Astrocyte (in vitro differentiated cells and primary cell): ENCODE data around the gene AMH. TPM values are rescaled to one million over a fixed set of nuclear protein-coding genes. Genes with fewer than 3 reads are reported as not detected.

ENCODE experiments used
- DNase-seq: peaks from one replicate; pipeline ENCODE4 v3.0.0-alpha.2; 2010; ENCODE audit warnings: low read depth
- FAIRE-seq: peaks from 2 replicates; lab custom pipeline; 2011; peaks lifted over from hg19 to GRCh38; lab: Jason Lieb, UNC
- H2AFZ ChIP-seq: 2 replicates; pipeline ENCODE4 v1.6.0; 2012; ENCODE audit warnings: low read depth, low read length, inconsistent platforms
- H3K27ac ChIP-seq: 2 replicates; pipeline ENCODE4 v1.5.1; 2011; ENCODE audit warnings: low read depth, low read length, inconsistent platforms
- H3K27me3 ChIP-seq: 2 replicates; pipeline ENCODE4 v1.6.0; 2011; ENCODE audit warnings: low read length, inconsistent platforms; ENCODE audit not compliant: insufficient read depth
- H3K36me3 ChIP-seq: 2 replicates; pipeline ENCODE4 v1.5.1; 2011; ENCODE audit warnings: low read length, inconsistent platforms; ENCODE audit not compliant: insufficient read depth
- H3K4me1 ChIP-seq: 2 replicates; pipeline ENCODE4 v1.5.1; 2011; ENCODE audit warnings: low read length, inconsistent platforms; ENCODE audit not compliant: insufficient read depth
- H3K4me2 ChIP-seq: 2 replicates; pipeline ENCODE4 v1.6.0; 2012; ENCODE audit warnings: low read length, inconsistent platforms
- H3K4me3 ChIP-seq: 2 replicates; pipeline ENCODE4 v1.5.1; 2011; ENCODE audit warnings: low read depth, mild to moderate bottlenecking, low read length, inconsistent platforms; ENCODE audit not compliant: insufficient read depth
- H3K79me2 ChIP-seq: 2 replicates; pipeline ENCODE4 v1.6.0; 2012; ENCODE audit warnings: mild to moderate bottlenecking, low read length, inconsistent platforms; ENCODE audit not compliant: insufficient read depth
- H3K9ac ChIP-seq: 2 replicates; pipeline ENCODE4 v1.6.0; 2012; ENCODE audit warnings: mild to moderate bottlenecking, low read length, inconsistent platforms
- H3K9me3 ChIP-seq: 2 replicates; pipeline ENCODE4 v1.5.1; 2012; ENCODE audit warnings: low read depth, mild to moderate bottlenecking, low read length, inconsistent platforms; ENCODE audit not compliant: insufficient read depth
- H4K20me1 ChIP-seq: 2 replicates; pipeline ENCODE4 v1.6.0; 2012; ENCODE audit warnings: low read length, inconsistent platforms; ENCODE audit not compliant: insufficient read depth
- H3K27ac Mint-ChIP-seq: one replicate; pipeline ENCODE4 v1.8.0; 2021; ENCODE audit warnings: mild to moderate bottlenecking, mixed read lengths; ENCODE audit not compliant: unreplicated experiment
- H3K27me3 Mint-ChIP-seq: one replicate; pipeline ENCODE4 v1.8.0; 2021; ENCODE audit warnings: low read depth, mixed read lengths; ENCODE audit not compliant: unreplicated experiment
- H3K36me3 Mint-ChIP-seq: one replicate; pipeline ENCODE4 v1.8.0; 2021; ENCODE audit warnings: low read depth, mixed read lengths; ENCODE audit not compliant: unreplicated experiment
- H3K4me1 Mint-ChIP-seq: one replicate; pipeline ENCODE4 v1.8.0; 2021; ENCODE audit warnings: low read depth, mixed read lengths; ENCODE audit not compliant: unreplicated experiment
- H3K4me3 Mint-ChIP-seq: one replicate; pipeline ENCODE4 v1.8.0; 2021; ENCODE audit warnings: mild to moderate bottlenecking, moderate library complexity, mixed read lengths; ENCODE audit not compliant: unreplicated experiment
- H3K9me3 Mint-ChIP-seq: one replicate; pipeline ENCODE4 v1.8.0; 2021; ENCODE audit warnings: mild to moderate bottlenecking, mixed read lengths; ENCODE audit not compliant: unreplicated experiment
- EZH2 ChIP-seq: IDR thresholded peaks from 2 replicates; pipeline ENCODE4 v1.6.1; 2012; ENCODE audit warnings: mild to moderate bottlenecking, low read length, inconsistent platforms; ENCODE audit not compliant: insufficient read depth
- total RNA-seq: library from RNA; stranded (reverse); gene quantifications from 2 replicates; pipeline ENCODE4 v1.2.1, GENCODE V29; 2021
- TF ChIP-seq, protein P1 (sequence below): IDR thresholded peaks from 2 replicates; pipeline ENCODE4 v1.5.1; 2011; ENCODE audit warnings: low read depth, mild to moderate bottlenecking, inconsistent platforms, low read length, moderate library complexity; ENCODE audit not compliant: insufficient read depth

The AMH gene
- total RNA-seq, 1 donor from 2014 or later, result 4.6 TPM

DNA sequence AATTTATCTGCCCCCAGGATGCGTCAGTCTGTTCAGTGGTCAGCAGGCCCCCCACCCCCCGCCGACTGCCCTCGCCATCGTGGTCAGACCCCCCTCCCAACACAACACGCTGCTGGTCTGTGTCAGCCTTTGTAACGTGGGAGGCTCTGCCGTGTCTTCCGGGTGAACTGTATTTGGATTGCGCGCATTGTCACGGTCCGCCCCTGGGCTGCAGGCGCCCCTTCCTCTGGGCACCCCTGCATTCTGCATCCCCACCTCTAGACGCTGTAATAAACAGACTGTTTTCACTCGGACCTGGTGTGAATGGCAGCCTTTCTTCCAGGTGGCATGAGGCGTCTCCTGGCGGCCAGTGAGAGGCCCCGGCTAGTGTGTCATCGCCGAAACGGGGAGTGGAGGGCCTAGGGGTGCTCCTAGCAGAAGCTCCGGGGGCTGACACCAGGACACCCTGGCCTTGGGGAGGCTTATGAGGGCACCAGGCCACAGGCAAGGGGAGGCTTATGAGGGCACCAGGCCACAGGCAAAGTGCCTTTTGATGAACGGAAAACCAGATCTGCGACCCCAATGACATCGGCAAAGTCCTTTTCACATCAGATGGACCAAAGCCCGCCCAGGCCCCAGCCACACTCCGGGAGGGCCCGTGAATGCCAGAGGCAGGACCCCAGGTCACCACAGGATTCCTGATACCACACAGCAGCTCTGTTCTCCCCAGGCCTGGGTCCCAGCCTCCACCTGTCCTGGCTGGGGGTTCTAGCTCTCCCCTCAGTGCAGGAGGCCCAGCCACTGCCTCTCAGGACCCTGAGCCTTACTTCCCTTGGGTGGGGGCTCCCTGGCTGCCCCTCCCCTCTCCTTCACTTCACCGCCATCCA is 16.6 kb upstream of the AMH start:
- H3K27me3 ChIP-seq, result no peaks in the 10 kb centered on the region
- peaks cover 7% of the 10 kb centered on the region for H3K36me3 ChIP-seq
- FAIRE-seq, result no peak
- H3K4me3 ChIP-seq, result no peak overlapping the region
- peaks cover 28% of the 10 kb centered on the region for H3K4me1 ChIP-seq
- H3K9ac ChIP-seq, result peak overlapping the region; percentile 22
- Mint-ChIP-seq H3K9me3 (no peaks in the 10 kb centered on the region), H3K4me1 (peaks cover 8% of the 10 kb centered on the region), H3K27ac (peak overlapping the region; percentile 34), H3K27me3 (no peaks in the 10 kb centered on the region), H3K4me3 (peak overlapping the region; percentile 50), H3K36me3 (peaks cover 2% of the 10 kb centered on the region)
- no peak overlapping the region for H2AFZ ChIP-seq
- no peak for TF ChIP-seq EZH2
- TF ChIP-seq, protein P1, sequence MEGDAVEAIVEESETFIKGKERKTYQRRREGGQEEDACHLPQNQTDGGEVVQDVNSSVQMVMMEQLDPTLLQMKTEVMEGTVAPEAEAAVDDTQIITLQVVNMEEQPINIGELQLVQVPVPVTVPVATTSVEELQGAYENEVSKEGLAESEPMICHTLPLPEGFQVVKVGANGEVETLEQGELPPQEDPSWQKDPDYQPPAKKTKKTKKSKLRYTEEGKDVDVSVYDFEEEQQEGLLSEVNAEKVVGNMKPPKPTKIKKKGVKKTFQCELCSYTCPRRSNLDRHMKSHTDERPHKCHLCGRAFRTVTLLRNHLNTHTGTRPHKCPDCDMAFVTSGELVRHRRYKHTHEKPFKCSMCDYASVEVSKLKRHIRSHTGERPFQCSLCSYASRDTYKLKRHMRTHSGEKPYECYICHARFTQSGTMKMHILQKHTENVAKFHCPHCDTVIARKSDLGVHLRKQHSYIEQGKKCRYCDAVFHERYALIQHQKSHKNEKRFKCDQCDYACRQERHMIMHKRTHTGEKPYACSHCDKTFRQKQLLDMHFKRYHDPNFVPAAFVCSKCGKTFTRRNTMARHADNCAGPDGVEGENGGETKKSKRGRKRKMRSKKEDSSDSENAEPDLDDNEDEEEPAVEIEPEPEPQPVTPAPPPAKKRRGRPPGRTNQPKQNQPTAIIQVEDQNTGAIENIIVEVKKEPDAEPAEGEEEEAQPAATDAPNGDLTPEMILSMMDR, result no peak
- DNase-seq, result no peak
- peak overlapping the region; percentile 26 for H3K4me2 ChIP-seq
- H3K79me2 ChIP-seq, result peaks cover 55% of the 10 kb centered on the region
- H3K9me3 ChIP-seq, result no peaks in the 10 kb centered on the region
- peaks cover 47% of the 10 kb centered on the region for H4K20me1 ChIP-seq
- peak overlapping the region; percentile 6 for H3K27ac ChIP-seq

DNA sequence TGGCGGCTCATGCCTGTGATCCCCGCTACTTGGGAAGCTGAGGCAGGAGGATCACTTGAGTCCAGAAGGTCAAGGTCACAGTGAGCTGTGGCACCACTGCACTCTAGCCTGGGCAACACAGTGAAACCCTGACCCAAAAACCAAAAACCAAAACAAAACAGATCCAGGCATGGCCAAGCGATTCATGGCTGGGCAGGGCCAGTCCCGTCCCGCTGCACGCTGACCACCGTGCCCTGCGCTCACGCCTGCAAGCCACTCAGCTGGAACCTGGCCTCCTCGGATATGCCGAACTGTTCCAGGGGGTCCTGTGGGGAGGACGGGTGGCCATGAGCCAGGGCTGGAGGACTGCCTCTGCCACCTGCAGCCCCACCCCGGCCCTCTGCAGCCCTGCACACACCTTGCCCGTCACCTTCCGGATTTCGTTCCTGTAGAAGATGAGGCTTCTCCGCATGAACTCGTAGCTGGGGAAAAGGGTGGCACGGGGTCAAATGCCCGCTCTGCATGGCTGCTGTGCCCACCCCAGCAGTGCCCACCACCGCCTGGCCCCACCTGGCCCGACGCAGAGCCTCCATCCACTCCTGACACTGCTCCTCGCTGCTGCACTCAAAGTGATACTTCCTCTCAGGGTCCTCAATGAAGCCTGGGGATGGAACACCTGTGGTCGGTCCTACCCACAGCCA is 15.4 kb upstream of the AMH start:
- FAIRE-seq, result no peak
- Histone ChIP-seq H3K9ac (peak overlapping the region; percentile 28), H3K4me2 (peak overlapping the region; percentile 93)

More for the DNA sequence above, 15.4 kb upstream of the AMH start:
- Mint-ChIP-seq H3K4me3 (peak overlapping the region; percentile 97), H3K36me3 (peaks cover 3% of the 10 kb centered on the region), H3K4me1 (peaks cover 18% of the 10 kb centered on the region), H3K9me3 (no peaks in the 10 kb centered on the region), H3K27me3 (no peaks in the 10 kb centered on the region), H3K27ac (no peak overlapping the region)
- Histone ChIP-seq H3K4me1 (peaks cover 40% of the 10 kb centered on the region), H3K79me2 (peaks cover 67% of the 10 kb centered on the region), H3K4me3 (no peak overlapping the region), H3K36me3 (peaks cover 12% of the 10 kb centered on the region), H3K27ac (no peak overlapping the region), H3K9me3 (no peaks in the 10 kb centered on the region), H2AFZ (no peak overlapping the region), H3K27me3 (no peaks in the 10 kb centered on the region), H4K20me1 (peaks cover 60% of the 10 kb centered on the region)
- no peak for DNase-seq
- TF ChIP-seq, protein P1, result no peak
- no peak for TF ChIP-seq EZH2
